ENCODE results near the gene MAP3K5.
A peak's percentile ranks its signal among the peaks of the same experiment; 100 is the strongest.
"Not testable (repeated sequence)": the region's sequence is repeated elsewhere in the genome, so short reads cannot be mapped to it uniquely, and the experiment has no call there.

The MAP3K5 gene

DNA sequence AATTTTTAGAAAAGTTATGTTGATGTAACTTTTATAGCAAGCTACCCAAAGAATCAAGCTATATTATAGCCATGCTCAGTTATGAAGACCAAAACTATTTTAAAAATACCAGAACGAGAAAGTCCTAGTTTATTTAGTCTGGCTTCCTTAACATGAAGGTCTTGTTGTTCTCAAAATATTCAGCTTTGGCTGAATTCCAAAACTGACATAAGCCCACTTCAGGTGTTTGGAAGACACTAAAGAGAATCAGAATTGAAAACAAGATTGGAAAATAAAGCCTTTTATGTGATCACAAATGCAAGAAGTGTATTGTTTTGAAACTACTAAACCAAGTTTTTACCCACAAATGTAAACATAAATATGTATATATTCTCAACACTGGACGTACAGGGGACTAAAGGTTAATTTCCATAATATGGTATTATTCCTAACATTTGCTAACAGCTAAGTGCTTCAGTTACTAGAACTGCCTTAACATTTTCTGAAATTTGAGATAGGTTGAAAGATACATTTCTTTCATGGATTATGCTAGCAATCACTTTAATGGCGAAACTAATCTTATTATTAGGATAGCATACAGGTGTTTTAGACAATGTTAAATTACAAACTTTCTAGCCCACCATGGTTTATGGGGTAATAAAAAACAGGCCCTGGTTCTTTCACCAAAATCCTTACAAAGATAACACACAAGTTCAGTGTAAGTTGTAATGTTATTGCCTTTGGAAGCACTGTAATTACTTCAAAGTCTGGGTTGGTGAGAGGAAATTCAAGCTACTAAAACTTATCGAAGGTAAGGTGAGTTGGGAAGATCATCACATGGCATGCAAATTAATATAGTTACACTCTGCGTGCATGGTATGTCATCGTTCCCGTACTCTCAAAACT, 1.6 kb downstream of the MAP3K5 start:
- no peak for DNase-seq

DNA sequence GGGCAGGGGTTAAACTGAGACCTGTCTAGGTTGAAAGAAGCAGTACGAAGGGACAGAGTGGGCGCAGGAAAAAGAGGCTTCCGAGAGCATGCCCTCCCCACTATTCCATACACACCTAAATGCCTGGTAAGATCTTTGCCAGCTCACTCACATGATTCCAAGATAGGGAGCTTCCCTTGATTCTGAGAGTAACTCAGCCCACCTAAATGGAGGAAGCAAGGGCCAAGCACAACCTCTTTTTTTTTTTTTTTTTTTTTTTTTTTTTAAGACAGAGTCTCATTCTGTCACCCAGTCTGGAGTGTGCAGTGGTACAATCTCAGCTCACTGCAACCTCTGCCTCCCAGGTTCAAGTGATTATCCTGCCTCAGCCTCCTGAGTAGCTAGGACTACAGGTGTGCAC, 2.8 kb downstream of the MAP3K5 start:
- DNase-seq: not testable (repeated sequence)

DNA sequence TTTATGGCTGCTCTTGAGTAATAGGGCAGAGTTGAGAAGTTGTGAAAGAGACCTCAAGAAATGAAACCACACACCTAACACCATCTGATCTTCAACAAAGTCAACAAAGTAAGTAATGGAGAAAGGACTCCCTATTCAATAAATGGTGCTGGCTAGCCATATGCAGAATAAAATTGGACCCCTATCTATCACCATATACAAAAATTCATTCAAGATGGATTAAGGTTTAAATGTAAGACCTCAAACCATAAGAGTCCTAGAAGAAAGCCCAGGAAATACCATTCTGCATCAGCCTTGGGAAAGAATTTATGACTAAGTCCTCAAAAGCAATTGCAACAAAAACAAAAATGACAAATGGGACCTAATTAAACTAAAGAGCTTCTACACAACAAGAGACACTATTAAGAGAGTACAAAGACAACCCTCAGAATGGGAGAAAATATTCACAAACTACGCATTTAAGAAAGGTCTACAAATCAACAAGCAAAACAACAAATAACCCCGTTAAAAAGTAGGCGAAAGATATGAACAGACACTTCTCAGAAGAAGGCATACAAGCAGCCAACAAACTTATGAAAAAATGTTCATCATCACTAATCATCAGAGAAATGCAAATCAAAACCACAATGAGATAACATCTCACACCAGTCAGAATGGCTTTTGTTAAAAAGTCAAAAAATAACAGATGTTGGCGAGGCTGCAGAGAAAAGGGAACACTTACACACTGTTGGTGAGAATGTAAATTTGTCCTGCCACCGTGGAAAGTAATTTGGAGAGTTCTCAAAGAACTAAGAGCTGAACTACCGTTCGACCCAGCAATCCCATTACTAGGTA, 4.0 kb downstream of the MAP3K5 start:
- peak; percentile 75 for DNase-seq

DNA sequence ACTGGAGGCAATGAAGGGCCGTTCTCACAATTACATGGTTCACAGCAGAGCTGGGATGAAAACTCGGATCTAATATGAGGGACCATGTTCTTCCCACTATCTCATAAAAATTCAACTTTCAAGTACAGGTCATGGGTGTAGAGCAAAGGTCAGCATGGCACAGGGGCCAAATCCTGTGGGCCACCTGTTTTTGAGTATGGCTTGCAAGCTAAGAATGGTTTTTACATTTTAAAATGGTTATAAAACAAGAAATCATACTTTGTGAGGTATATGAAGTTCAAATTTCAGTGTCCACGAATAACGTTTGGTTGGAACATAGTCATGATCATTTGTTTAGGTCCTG, 4.6 kb downstream of the MAP3K5 start:
- no peak for DNase-seq

DNA sequence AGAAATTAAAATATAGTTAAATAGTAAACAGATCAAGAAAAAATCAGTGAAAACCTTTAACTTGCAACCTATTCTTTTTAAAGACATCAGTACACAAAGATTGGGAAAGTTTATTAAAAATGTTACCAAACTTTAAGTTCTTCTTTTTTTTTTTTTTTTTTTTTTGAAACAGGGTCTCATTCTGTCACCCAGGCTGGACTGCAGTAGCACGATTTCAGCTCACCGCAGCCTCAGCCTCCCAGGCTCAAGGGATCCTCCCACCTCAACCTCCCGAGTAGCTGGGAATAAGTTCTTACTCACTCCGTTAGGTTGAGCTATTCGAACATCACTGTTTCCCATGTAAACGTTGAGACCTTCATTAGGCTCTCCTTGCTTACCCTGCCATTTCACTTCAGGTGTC, 5.6 kb downstream of the MAP3K5 start:
- no peak for DNase-seq

DNA sequence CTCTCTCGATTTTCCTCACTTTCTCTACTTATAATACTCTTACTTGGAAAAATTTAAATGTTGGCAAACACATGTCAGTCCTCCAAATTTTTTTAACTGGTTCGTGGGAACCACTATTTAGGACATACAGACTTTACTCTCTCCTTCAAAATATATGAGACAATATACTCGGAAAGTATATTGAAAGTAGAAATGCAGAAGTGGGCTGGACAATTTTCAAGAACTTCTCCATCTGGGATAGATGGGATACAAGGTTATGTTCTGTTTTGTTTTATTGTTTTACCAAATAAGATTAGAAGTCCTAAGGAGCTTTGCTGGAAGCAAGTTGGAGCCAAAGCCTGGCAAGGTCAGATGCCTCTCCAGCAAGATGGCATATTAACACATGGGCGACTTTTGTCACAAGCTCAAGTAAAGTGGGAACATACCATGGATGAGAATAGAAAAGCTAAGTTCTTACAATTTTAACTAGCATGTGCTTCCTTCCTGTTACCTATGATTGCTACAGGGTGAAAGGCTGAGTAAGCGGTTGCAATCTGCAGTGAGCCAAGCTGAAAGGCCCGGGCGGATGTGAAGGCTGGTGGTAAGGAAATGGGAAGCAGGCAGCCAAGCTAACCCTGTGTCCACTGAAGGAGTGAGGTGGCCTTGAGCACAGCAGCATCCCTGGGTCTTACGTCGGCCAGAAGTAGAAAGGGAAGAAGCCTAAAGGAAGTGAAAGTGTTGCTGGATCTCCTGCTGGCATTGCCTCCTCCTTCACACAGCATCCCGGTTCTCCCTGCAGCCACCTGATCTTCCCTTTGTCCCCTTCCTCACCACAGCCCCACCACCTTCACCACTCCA, 7.1 kb downstream of the MAP3K5 start:
- peak; percentile 42 for DNase-seq

DNA sequence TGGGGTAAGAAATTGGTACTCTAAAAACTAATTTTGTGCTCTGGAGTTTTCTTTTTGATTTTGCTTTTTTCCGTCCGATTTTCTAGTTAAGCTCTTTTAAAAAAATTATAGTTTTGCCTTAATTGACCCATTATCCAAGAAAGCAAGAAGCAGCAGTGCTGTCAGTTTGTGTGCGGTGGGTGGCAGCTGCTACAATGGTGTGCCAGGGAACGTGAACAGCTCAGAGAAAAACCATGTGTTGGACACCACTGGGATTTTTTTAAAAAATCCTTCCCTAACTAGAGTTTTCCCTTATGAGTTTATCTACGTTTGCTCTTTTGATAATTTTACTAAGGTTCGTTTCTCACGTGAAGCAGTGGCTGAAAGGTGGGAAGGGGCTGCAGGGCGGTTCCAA, 8.0 kb downstream of the MAP3K5 start:
- no peak for DNase-seq

DNA sequence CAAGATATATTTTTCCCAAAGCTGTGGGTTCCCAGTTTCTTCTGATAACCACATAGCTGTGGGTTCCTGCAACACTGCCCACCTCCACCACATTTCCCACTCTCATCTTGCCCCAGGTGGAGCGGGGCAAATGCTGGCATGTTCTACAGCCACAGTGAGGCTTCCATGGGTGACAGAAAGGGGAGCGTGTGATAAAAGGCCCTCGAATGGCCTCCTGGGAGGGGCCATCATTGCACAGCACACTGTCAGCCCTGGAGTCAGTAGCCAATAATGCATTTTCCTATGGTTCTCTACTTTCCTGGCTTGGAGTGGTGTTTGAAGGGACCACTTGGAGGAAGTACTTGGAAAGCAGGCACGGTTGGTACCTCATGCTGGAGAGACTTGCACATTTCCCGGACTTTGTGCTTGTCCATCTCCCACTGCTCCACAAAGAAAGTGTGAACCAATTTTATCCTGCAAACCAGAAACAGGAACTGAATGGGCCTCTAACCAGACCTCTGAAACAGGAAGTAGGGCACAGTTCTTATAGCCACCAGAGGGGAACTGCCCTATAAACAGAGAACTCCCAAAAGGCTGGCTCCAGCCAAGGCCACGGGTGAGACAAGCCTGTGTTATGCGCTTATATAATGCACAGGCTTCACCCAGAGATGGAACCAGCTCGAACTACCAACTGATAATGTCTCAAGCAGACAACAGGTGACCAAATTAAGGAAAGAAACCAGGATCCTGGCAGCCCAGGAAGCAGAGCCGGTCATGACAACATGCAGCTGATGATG, 8.6 kb downstream of the MAP3K5 start:
- peak; percentile 18 for DNase-seq

DNA sequence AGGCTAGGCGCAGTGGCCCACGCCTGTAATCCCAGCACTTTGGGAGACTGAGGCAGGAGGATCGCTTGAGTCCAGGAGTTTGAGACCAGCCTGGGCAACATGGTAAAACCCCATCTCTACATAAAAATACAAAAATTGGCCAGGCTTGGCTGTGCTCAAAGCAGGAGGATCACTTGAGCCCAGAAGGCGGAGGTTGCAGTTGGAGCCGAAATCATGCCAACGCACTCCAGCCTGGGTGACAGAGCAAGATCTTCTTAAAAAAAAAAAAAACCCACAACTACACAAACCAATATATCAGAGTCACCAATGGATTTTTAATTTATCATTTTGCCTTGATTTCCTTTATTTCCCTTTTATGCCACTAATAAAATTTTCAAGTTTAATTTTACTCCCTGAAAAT, 9.3 kb downstream of the MAP3K5 start:
- DNase-seq: no peak

DNA sequence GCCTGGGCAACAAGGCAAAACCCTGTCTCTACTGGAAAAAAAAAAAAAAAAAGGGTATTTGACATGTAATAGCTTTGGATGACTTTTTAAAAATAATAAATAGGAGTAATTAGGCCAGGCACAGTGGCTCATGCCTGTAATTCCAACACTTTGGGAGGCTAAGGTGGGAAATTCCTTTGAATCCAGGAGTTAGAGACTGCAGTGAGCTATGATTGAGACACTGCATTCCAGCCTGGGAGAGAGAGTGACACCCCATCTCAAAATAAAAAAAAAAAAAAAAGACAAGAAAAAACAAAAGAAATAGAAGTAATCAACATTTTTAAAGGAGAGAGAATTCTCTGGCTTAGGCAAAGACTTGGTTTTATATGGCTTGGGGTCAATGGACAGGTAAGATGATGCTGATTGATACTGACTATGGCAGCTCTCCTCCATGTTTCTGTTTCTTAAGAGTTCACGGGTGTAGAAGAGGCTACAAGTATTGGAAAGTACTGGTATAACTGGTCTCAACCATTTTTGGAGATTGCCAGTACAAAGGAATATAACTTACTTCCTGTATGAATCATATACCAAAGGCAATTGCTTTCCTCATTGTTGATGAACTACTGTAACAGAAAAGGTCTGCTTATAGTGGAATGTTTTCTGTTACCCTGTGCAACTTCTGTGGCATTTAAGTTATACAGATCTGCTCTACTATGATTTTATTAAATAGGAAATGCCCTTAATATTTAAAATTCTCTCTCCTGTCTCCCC, 10.1 kb downstream of the MAP3K5 start:
- DNase-seq: no peak

DNA sequence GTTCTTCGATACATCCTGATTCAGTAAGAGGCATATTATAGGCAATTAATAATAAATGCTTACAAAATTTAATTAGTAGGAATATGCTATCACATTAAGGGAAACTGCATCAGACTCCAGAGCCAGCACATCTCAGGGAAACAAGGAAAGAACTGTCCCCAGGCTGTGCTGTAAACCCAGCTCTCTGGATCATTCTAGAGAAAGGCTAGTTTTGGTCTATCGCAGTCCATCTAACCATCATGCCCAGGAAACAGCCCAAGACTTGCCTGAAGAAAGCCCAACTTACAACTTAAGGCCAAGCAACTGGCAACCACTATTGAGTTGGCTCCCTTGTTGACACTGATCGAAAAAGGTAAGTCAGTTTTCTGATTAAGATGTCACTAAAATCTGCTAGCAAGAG, 11.3 kb downstream of the MAP3K5 start:
- DNase-seq: no peak

DNA sequence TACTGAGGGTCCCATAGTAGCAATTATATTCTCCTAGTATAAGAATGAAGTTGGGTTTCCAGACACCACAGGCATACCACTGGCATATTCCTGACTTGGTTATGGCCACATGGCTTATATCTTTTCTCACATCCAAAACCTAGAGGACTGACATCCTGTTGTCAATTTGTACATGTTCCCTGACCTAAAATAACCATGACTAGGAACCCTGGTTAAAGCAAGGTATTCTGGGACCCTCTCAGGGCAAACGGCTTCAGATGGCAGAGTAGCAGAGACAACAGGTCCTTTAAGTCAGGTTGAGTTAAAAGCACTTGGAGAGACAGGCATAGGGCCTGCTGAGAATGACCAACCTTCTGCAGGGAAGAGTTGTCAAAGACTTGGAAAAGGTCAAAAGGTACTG, 12.6 kb downstream of the MAP3K5 start:
- DNase-seq: no peak

DNA sequence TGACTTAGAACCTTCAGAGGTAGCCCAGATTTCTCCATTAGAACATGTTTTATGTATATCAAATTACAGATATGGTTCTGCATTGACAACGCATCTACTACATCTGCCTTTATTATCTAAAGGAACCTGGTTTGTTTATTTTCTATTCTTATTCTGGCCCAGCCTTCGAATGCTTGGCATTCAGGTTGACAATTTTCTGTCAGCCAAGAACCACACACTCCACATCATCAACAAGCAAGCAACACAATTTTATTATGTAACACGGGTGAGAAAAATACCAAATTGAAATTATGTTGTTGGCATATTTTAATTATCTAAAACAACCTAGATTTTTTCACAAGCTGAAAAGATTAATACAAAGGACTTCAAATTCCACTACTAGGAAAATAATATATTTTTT, 14.6 kb downstream of the MAP3K5 start:
- no peak for DNase-seq

DNA sequence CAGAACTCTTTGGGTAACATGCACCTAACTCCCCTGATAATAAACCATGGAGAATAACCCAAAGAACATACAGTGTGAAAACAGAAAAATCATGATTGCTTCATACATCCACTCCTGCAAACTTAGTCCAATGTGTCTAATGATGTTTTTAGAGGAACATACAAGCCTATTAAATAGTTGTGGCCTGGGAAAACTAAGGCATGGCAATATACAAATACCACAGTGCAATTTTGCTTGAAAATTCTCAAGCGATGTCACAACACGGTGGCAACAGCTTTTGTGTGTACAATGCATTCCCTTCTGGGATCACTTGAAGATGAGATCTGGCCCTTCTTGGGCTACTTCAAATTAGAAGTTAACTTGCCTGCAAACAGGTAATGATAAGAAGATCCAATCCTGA, 16.7 kb downstream of the MAP3K5 start:
- DNase-seq: no peak

DNA sequence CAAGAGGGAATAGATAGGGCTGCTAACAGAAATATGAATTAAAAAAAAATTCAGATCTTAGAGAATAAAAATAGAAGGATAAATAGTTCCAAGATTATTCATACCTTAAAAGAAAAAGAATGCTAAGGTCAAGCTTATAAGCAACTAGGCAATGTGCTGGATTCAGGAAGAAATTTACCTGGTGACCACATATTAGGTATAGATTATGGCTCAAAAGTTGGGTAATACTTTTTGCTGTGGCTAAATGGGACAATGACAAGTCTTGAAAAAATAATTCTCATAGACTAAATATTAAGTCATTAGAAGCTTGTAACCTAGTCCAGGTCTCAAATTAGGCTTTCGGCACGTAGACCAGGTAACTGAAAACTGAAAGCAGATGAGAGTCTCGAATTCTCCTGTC, 17.2 kb downstream of the MAP3K5 start:
- DNase-seq: no peak

DNA sequence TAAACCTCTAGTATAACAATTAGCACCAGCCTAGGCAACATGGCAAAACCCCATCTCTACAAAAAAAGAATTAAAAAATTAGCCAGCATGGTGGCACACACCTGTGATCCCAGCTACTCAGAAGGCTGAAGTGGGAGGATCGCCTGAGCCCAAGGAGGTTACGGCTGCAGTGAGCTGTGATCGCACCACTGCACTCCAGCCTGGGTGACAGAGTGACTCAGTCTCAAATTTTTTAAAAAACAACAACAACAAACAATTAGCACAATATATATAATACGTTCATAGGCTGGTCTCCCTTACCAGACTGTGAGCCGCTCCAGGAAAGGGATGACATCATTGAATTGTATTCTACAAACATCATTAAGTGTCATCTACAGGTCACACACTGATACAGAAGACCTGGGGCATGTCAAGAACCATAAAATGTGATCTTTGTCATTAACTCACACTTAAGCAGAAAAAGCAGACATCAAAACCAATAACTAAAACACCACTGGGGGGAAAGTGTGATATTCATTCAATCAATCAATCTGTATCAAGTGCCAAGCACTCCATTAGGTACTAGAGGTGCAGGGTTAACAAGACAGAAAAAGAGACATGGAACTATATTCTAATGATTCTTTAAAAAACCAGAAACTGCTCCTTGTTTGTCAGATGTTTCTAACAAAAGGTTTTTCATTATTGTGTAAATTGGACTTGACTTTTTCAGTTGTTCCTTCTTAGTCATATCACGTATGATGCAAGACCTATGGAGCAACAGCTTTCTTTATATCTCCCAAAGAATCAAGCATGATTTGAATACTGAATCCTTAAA, 17.8 kb downstream of the MAP3K5 start:
- DNase-seq: no peak

DNA sequence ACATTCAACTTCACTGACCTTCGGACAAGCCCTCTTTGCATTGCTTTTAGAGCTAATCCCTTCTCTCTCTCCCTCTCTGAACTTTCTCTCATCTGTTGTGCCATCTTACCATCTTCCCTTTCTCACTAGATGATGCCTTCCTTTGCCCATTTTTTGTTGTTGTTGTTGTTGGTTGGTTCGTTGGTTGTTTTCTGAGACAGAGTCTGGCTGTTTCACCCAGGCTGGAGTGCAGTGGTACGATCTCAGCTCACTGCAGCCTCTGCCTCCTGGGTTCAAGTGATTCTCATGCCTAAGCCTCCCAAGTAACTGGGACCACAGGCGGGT, 18.8 kb downstream of the MAP3K5 start:
- no peak for DNase-seq

DNA sequence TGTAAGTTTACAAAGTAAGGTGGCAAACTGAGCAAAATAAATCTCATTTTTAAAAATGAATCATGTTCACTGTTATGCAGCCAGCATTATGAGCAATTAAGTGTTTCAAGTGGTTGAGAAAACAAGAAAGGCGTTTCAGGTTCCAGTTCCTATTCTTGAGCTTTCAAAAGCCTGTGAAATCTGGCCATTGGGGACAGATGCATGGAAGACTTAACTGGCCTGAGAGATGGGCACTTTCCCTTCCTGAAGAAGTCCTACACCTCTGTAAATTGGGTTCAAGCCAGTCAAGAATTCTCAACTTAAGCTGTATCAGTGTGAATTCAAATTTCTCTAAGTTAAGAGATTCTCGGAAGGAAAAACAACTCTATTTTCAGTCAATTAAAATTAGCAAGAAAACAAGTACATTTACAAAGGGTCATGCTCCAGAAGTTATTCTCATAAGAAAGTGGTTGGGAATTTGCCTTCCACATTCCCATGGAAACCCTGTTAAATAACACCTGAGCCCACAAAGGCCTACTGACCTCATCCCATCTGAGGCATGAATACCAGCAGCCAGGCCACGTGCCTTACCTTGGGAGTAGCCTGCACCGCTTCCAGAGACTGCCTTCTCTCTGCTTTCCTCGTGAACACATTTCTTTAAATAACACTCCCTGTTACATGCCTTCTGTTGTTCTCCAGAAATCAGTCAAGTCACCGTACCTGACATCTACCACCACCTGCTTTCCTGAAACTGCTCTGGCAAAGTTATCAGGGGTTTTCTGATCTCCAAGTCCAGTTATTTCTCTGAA, 19.4 kb downstream of the MAP3K5 start:
- no peak for DNase-seq

DNA sequence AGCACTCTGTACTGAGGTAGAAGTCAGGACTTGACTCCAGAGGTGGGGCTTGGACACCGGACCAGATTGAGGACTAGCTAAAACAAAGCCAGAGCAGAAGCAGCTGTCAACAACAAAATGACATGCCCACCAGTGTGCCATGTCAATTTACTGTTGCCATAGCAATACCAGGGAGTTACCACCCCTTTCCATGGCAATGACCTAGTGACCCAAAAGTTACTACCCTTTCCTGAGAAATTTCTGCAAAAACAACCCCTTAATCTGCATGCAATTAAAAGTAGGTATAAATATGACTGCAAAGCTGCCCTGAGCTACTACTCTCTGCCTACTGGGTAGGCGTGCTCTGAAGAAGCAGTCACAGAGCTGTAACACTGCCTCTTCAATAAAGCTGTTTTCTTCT, 21.0 kb downstream of the MAP3K5 start:
- DNase-seq: peak; percentile 42

DNA sequence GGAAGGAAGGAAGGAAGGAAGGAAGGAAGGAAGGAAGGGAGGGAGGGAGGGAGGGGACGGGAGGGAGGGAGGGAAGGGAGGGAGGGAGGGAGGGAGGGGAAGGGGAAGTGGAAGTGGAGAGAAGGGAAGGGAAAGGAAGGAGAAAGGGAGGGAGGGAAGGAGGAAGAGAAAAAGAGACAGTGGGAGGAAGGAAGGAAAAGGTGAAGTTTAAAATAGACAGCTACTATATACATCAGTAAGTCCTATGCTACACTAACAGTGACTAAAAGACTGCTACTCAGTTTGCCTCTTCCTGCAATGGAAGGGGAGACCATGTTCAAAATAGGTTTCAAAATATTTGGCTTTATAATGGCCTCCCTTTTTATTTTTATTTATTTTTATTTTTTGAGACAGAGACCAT, 22.5 kb downstream of the MAP3K5 start:
- no peak for DNase-seq

All from central memory CD4-positive, alpha-beta T cell (primary cell).